MM.1S (cell line): Measurements from ENCODE around the gene TPCN2.

Source experiments
- DNase-seq: peaks from one replicate; pipeline ENCODE4 v3.0.0-alpha.2; 2015
- H2AFZ ChIP-seq: fragments of 300-600 bp; sonication (generic); 2 replicates; pipeline ENCODE4 v1.6.0; 2016; ENCODE audit warnings: antibody characterized with exemption, low read length
- H3F3A ChIP-seq: fragments of 300-600 bp; sonication (generic); 2 replicates; pipeline ENCODE4 v1.6.1; 2016; ENCODE audit warnings: mild to moderate bottlenecking, antibody characterized with exemption, low read length, moderate library complexity, mixed read lengths; ENCODE audit not compliant: insufficient read depth
- H3K27ac ChIP-seq: fragments of 300-600 bp; sonication (generic); 2 replicates; pipeline ENCODE4 v1.5.1; 2016; ENCODE audit warnings: mild to moderate bottlenecking, low read length
- H3K27me3 ChIP-seq: fragments of 300-600 bp; sonication (generic); replicated peaks from 2 replicates; pipeline ENCODE4 v1.6.0; 2016; ENCODE audit warnings: low read length; ENCODE audit not compliant: insufficient read depth
- H3K36me3 ChIP-seq: fragments of 300-600 bp; sonication (generic); replicated peaks from 2 replicates; pipeline ENCODE4 v1.6.1; 2016; ENCODE audit warnings: mild to moderate bottlenecking, low read length, mixed read lengths; ENCODE audit not compliant: insufficient read depth
- H3K4me1 ChIP-seq: fragments of 300-600 bp; sonication (generic); 2 replicates; pipeline ENCODE4 v1.6.1; 2016; ENCODE audit warnings: low read length, mixed read lengths
- H3K4me2 ChIP-seq: fragments of 300-600 bp; sonication (generic); 2 replicates; pipeline ENCODE4 v1.6.0; 2016; ENCODE audit warnings: low read depth, low read length
- H3K4me3 ChIP-seq: fragments of 300-600 bp; sonication (generic); 2 replicates; pipeline ENCODE4 v1.5.1; 2016; ENCODE audit warnings: low read length, mixed read lengths
- H3K79me2 ChIP-seq: fragments of 300-600 bp; sonication (generic); 2 replicates; pipeline ENCODE4 v1.6.1; 2016; ENCODE audit warnings: mixed run types, low read length, mixed read lengths
- H3K9ac ChIP-seq: fragments of 300-600 bp; sonication (generic); 2 replicates; pipeline ENCODE4 v1.6.1; 2016; ENCODE audit warnings: low read length, mixed read lengths
- H3K9me2 ChIP-seq: fragments of 300-600 bp; sonication (generic); replicated peaks from 2 replicates; pipeline ENCODE4 v1.6.1; 2016; ENCODE audit warnings: mild to moderate bottlenecking, low read length, mixed read lengths; ENCODE audit not compliant: insufficient read depth
- H3K9me3 ChIP-seq: fragments of 300-600 bp; sonication (generic); replicated peaks from 2 replicates; pipeline ENCODE4 v1.6.1; 2016; ENCODE audit warnings: mild to moderate bottlenecking, low read length, mixed read lengths; ENCODE audit not compliant: insufficient read depth
- H4K20me1 ChIP-seq: fragments of 300-600 bp; sonication (generic); 2 replicates; pipeline ENCODE4 v1.6.1; 2016; ENCODE audit warnings: mild to moderate bottlenecking, low read length, moderate library complexity, mixed read lengths; ENCODE audit not compliant: insufficient read depth
- CTCF ChIP-seq: fragments of 300-600 bp; sonication (generic); IDR thresholded peaks from 2 replicates; pipeline ENCODE4 v1.5.1; 2016; ENCODE audit warnings: antibody characterized with exemption, low read length, mixed read lengths
- EZH2 ChIP-seq: fragments of 300-600 bp; sonication (generic); optimal IDR thresholded peaks from 2 replicates; pipeline ENCODE3; 2017; ENCODE audit warnings: low read depth, mild to moderate bottlenecking, antibody characterized with exemption, low read length, mixed read lengths
- EZH2phosphoT487 ChIP-seq: fragments of 300-600 bp; sonication (generic); IDR thresholded peaks from 2 replicates; pipeline ENCODE4 v1.6.1; 2018; ENCODE audit warnings: antibody characterized with exemption, low read length

TPCN2 gene

DNA sequence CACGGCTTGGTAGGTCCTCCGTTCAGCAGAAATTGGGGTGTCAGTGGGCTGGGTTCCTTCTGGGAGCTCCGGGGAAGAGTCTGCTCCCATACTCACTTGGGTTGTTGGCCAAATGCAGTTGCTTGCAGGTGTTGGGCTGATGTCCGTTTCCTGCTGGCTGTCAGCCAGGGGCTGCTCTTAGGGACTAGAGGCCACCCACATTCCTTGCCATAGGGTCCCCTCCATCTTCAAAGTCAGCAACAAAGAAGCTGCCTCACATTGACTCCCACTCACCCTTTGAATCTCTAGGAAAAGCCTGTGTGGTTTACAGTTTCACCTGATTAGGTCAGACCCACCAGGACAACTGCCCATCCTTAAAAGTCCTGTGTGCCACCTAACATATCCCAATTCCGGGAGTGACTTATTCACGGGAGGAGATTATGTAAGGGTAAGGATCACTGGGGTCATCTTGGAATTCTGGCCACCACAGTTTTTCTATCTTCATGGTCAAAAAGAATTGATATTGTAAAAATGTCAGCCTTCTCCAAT lies 43.0 kb downstream of the TPCN2 start:
- no peaks in the 10 kb centered on the region for H3K9me3 ChIP-seq
- no peak overlapping the region for H3K9ac ChIP-seq
- TF ChIP-seq EZH2 = no peak
- no peak overlapping the region for H3K4me2 ChIP-seq
- H3K27ac ChIP-seq = no peak overlapping the region
- H3K79me2 ChIP-seq = no peaks in the 10 kb centered on the region
- no peaks in the 10 kb centered on the region for H3K27me3 ChIP-seq
- no peaks in the 10 kb centered on the region for H4K20me1 ChIP-seq
- H3K36me3 ChIP-seq = no peaks in the 10 kb centered on the region
- H3K9me2 ChIP-seq = no peaks in the 10 kb centered on the region
- H3K4me3 ChIP-seq = no peak overlapping the region
- no peaks in the 10 kb centered on the region for H3K4me1 ChIP-seq
- no peak for DNase-seq
- no peak overlapping the region for H2AFZ ChIP-seq
- H3F3A ChIP-seq = no peaks in the 10 kb centered on the region

DNA sequence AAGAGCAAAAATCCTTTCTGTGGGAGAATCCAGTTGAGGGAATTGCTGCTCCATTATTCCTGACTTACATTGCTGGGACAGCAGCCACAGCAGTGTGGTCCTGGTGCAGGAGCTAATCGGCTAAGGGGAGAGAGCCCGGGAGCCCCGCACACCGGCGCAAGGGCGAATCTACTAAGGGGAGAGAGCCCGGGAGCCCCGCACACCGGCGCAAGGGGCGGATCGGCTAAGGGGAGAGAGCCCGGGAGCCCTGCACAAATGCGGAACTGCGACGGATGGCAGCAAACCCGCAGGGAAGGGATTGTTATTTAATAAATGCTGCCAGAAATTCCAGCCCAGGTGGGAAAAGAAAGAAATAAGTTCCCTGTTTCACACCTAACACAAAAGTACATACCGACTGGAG lies 43.5 kb downstream of the TPCN2 start:
- H4K20me1 ChIP-seq = no peaks in the 10 kb centered on the region
- H3K4me1 ChIP-seq = no peaks in the 10 kb centered on the region
- TF ChIP-seq CTCF (no peak), EZH2 (no peak), EZH2phosphoT487 (no peak)

GRCh38 chr11:69093106-69093505 lies 44.4 kb downstream of the TPCN2 start:
- Histone ChIP-seq H2AFZ (no peak overlapping the region), H3K27me3 (no peaks in the 10 kb centered on the region), H4K20me1 (no peaks in the 10 kb centered on the region), H3F3A (no peaks in the 10 kb centered on the region), H3K9me3 (no peaks in the 10 kb centered on the region), H3K4me3 (no peak overlapping the region), H3K4me1 (no peaks in the 10 kb centered on the region), H3K9ac (no peak overlapping the region), H3K4me2 (no peak overlapping the region), H3K9me2 (no peaks in the 10 kb centered on the region), H3K79me2 (no peaks in the 10 kb centered on the region), H3K36me3 (no peaks in the 10 kb centered on the region), H3K27ac (no peak overlapping the region)
- DNase-seq = no peak
- TF ChIP-seq EZH2 (no peak), CTCF (no peak), EZH2phosphoT487 (no peak)

More for the DNA sequence above, 43.5 kb downstream of the TPCN2 start:
- Histone ChIP-seq H3K9me2 (no peaks in the 10 kb centered on the region), H3K79me2 (no peaks in the 10 kb centered on the region), H2AFZ (no peak overlapping the region), H3K4me2 (no peak overlapping the region), H3K4me3 (no peak overlapping the region), H3K9ac (no peak overlapping the region), H3K36me3 (no peaks in the 10 kb centered on the region), H3K27me3 (no peaks in the 10 kb centered on the region), H3K27ac (no peak overlapping the region), H3F3A (no peaks in the 10 kb centered on the region), H3K9me3 (no peaks in the 10 kb centered on the region)
- DNase-seq = no peak

DNA sequence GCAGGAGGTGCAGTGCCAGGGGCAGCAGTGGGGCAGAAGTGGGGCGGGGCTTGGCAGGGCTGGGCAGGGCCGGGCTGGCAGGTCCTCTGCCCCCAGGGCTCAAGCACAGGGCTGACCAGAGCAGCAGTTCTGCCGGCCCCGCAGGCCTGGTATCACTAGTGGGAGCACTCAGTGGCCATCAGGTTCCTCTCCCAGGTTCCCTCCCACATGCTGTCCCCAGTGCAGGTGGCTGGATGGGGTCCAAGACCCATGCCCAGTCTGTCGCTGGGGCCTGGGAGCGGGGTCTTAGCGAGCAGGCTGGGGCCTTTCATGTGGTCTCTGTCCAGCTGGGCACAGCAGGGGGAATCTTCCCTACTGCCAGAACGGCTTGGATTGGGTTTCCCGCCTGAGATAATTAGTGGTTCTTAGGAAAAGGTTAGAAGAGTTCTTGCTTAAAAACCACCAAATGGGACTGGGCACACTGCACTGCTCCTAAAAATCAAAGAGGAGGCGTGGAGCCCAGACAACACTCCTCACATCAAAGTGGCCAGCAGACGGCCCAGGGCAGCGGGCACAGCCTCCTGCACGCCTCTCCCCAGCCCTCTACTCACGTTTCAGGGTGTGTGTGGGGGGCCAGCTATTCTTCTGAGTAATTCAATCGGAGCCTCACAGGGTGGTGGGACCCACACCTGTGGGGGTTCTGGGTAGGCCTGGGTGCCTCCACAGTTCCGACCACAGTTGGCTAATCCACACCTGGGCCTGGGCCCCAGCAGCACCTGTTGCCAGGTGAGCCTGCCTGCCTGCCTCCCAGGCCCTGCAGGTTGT lies 45.6 kb downstream of the TPCN2 start:
- Histone ChIP-seq H3K4me1 (no peaks in the 10 kb centered on the region), H3K9me3 (no peaks in the 10 kb centered on the region), H3K36me3 (no peaks in the 10 kb centered on the region), H3K9ac (no peak overlapping the region), H3K79me2 (no peaks in the 10 kb centered on the region), H4K20me1 (no peaks in the 10 kb centered on the region), H3K27me3 (peaks cover 7% of the 10 kb centered on the region), H3K9me2 (no peaks in the 10 kb centered on the region), H3K27ac (no peak overlapping the region), H3K4me2 (no peak overlapping the region), H3K4me3 (no peak overlapping the region), H3F3A (no peaks in the 10 kb centered on the region), H2AFZ (no peak overlapping the region)
- DNase-seq = no peak
- TF ChIP-seq EZH2 (no peak), EZH2phosphoT487 (no peak), CTCF (no peak)
